Right cardiac atrium (tissue), 5 donors: ENCODE results near the gene LRRFIP1. TPM values are rescaled to one million over a fixed set of nuclear protein-coding genes. Genes with fewer than 3 reads are reported as not detected.

Source experiments
- ATAC-seq, 2 donors: fragments of 200-7000 bp; cut with Tn5 transposase; one replicate each; pipeline versions ENCODE4 v1.8.0 to v1.9.1; 2020; ENCODE audit warnings: moderate library complexity in 2 of 2, mild to moderate bottlenecking in 1 of 2
- DNase-seq, 3 donors: peaks; one replicate each; pipeline ENCODE4 v3.0.0-alpha.2; 2020
- H3K27ac ChIP-seq: one replicate; pipeline ENCODE4 v1.5.1; 2013; ENCODE audit warnings: mild to moderate bottlenecking, low read length, control low read depth, moderate library complexity
- H3K27me3 ChIP-seq: one replicate; pipeline ENCODE4 v1.6.1; 2013; ENCODE audit not compliant: control insufficient read depth, insufficient read depth
- H3K4me1 ChIP-seq: one replicate; pipeline ENCODE4 v1.6.1; 2013; ENCODE audit warnings: low read length; ENCODE audit not compliant: control insufficient read depth, insufficient read depth
- H3K4me3 ChIP-seq: one replicate; pipeline ENCODE4 v1.5.1; 2013; ENCODE audit warnings: low read length, control low read depth
- H3K9me3 ChIP-seq: one replicate; pipeline ENCODE4 v1.6.1; 2013; ENCODE audit warnings: low read length; ENCODE audit not compliant: control insufficient read depth
- WGBS: extraction: QIAGEN DNeasy Blood & Tissue Kit; methylation state at CpG from one replicate; pipeline ENCODE4 v1.1.7; 2013; 5-methylcytosine and 5-hydroxymethylcytosine counted together
- intact Hi-C, 4 donors: fragments of 100-400 bp; cut with DNase I; formaldehyde crosslinking; loops; one replicate each; pipeline versions ENCODE4 v1.11.0 to v1.14.0; 2022 to 2023
- polyA plus RNA-seq: library from polyadenylated mRNA; stranded (reverse); fragments of 200-250 nt; gene quantifications from one replicate; pipeline ENCODE4 v1.2.3, GENCODE V29; 2013
- total RNA-seq, 4 donors: library from RNA; stranded (reverse); fragmentation: NEBNext Ultra II Directional; extraction: Animal tissue kit (Norgen Biotek cat#: 25700); gene quantifications; one replicate each; pipeline ENCODE4 v1.2.1, GENCODE V29; 2021
- donor health status: healthy with polysubstance abuse.
- donor health status: DM: no; HTN: yes; CAD: no.
- donor health status: DM: no; HTN: no; CAD: no.
- donor health status: DM: no; HTN: yes; CAD: no; lungs with severe emphysema.
- donor health status: DM: yes; HTN: yes; CAD: no.

LRRFIP1 gene
- total and polyA plus RNA-seq, 5 donors = 61.9 to 106 (median 87.8) TPM

GRCh38 chr2:237824085-237824484 is 196.7 kb downstream of the LRRFIP1 start:
- intact Hi-C loops = no loop called here
- DNase-seq (no peak), ATAC-seq (no peak)
- H3K4me3 ChIP-seq = no peak overlapping the region
- no peak overlapping the region for H3K27ac ChIP-seq
- H3K27me3 ChIP-seq = no peaks in the 10 kb centered on the region
- no peaks in the 10 kb centered on the region for H3K9me3 ChIP-seq
- WGBS = 86% methylated on average over 6 of the region's 6 CpGs
- H3K4me1 ChIP-seq = no peaks in the 10 kb centered on the region

- H3K27ac ChIP-seq = no peak overlapping the region
- H3K4me1 ChIP-seq = no peaks in the 10 kb centered on the region
- intact Hi-C loops = no loop called here
- H3K4me3 ChIP-seq = no peak overlapping the region
- H3K27me3 ChIP-seq = no peaks in the 10 kb centered on the region
- ATAC-seq = no peak
- DNase-seq = no peak
- no peaks in the 10 kb centered on the region for H3K9me3 ChIP-seq
- 85% methylated on average over 3 of the region's 3 CpGs for WGBS
Observed at GRCh38 chr2:237827421-237827987, 200.1 kb downstream of the LRRFIP1 start.

Other genes starting within 250 kb of the LRRFIP1 start
- gene COL6A3, start 213.4 kb upstream of the LRRFIP1 start, total RNA-seq = 100 to 1,000 TPM in 3 of 4 donors, 10 to 100 TPM in 1; 54.4 to 191 (median 139) TPM
- 33.2 TPM for gene COL6A3, start 213.4 kb upstream of the LRRFIP1 start, polyA plus RNA-seq
- 100 to 1,000 TPM in 3 of 4 donors, 10 to 100 TPM in 1; 57.8 to 189 (median 143) TPM for gene MLPH, start 140.3 kb upstream of the LRRFIP1 start, total RNA-seq
- gene MLPH, start 140.3 kb upstream of the LRRFIP1 start, polyA plus RNA-seq = 138 TPM
- gene PRLH, start 61.0 kb upstream of the LRRFIP1 start, total RNA-seq = not detected
- gene PRLH, start 61.0 kb upstream of the LRRFIP1 start, polyA plus RNA-seq = not detected
- 1 to 10 TPM in 3 of 4 donors, under 1 TPM in 1; 0.74 to 2.8 (median 1.9) TPM for gene RAB17, start 36.9 kb upstream of the LRRFIP1 start, total RNA-seq
- 2.1 TPM for gene RAB17, start 36.9 kb upstream of the LRRFIP1 start, polyA plus RNA-seq
- gene RBM44, start 171.2 kb downstream of the LRRFIP1 start, total RNA-seq = under 1 TPM; 0.23 to 0.70 (median 0.40) TPM
- 0.20 TPM for gene RBM44, start 171.2 kb downstream of the LRRFIP1 start, polyA plus RNA-seq
- 100 to 1,000 TPM; 122 to 276 (median 160) TPM for gene RAMP1, start 232.0 kb downstream of the LRRFIP1 start, total RNA-seq
- 164 TPM for gene RAMP1, start 232.0 kb downstream of the LRRFIP1 start, polyA plus RNA-seq